PC-3 (cell line): ENCODE measurements around the gene HSD17B10. TPM values are rescaled to one million over a fixed set of nuclear protein-coding genes. Genes with fewer than 3 reads are reported as not detected.
"Not testable (repeated sequence)": the region's sequence is repeated elsewhere in the genome, so short reads cannot be mapped to it uniquely, and the experiment has no call there.

Experiments
- ATAC-seq: fragments of 200-7000 bp; cut with Tn5 transposase; 2 replicates; pipeline ENCODE4 v1.9.1; 2020; ENCODE audit warnings: mild to moderate bottlenecking, moderate library complexity
- BruUV-seq: library from RNA; stranded (reverse); fragments of 400-500 nt; replicated peaks from 2 replicates; lab custom pipeline; 2021; lab: Mats Ljungman, UMichigan
- CTCF ChIA-PET: fragments of 300-600 bp; sonication (Branson Sonifier 250); formaldehyde crosslinking; loops from one replicate; lab custom pipeline; 2022; ENCODE audit warnings: antibody characterized with exemption; lab: Charles Lee
- POLR2A ChIA-PET: fragments of 300-600 bp; sonication (Branson Sonifier 250); formaldehyde crosslinking; loops from one replicate; lab custom pipeline; 2022; ENCODE audit warnings: antibody characterized with exemption; ENCODE audit not compliant: unreplicated experiment; lab: Charles Lee
- DNase-seq: peaks from one replicate; pipeline ENCODE4 v3.0.0-alpha.2; 2015
- H2AFZ ChIP-seq: fragments of 300-600 bp; sonication (generic); 2 replicates; pipeline ENCODE4 v1.6.0; 2016; ENCODE audit warnings: antibody characterized with exemption, low read length
- H3F3A ChIP-seq: fragments of 300-600 bp; sonication (generic); one replicate; pipeline ENCODE4 v1.6.0; 2017; ENCODE audit warnings: antibody characterized with exemption, low read length, control low read depth, mild to moderate bottlenecking; ENCODE audit not compliant: unreplicated experiment
- H3K27ac ChIP-seq: fragments of 300-600 bp; sonication (generic); 2 replicates; pipeline ENCODE4 v1.5.1; 2016; ENCODE audit warnings: mild to moderate bottlenecking, low read length
- H3K27me3 ChIP-seq: fragments of 300-600 bp; sonication (generic); 2 replicates; pipeline ENCODE4 v1.6.1; 2016; ENCODE audit warnings: low read length, mixed read lengths
- H3K36me3 ChIP-seq: fragments of 300-600 bp; sonication (generic); 2 replicates; pipeline ENCODE4 v1.6.1; 2016; ENCODE audit warnings: low read depth, mixed run types, low read length, mixed read lengths
- H3K4me1 ChIP-seq: fragments of 300-600 bp; sonication (generic); 2 replicates; pipeline ENCODE4 v1.5.1; 2016; ENCODE audit warnings: low read length; ENCODE audit not compliant: insufficient read depth
- H3K4me2 ChIP-seq: fragments of 300-600 bp; sonication (generic); 2 replicates; pipeline ENCODE4 v1.6.0; 2016; ENCODE audit warnings: low read length
- H3K4me3 ChIP-seq: fragments of 300-600 bp; sonication (generic); 2 replicates; pipeline ENCODE4 v1.5.1; 2016; ENCODE audit warnings: mild to moderate bottlenecking, low read length, mixed read lengths
- H3K79me2 ChIP-seq: fragments of 300-600 bp; sonication (generic); 2 replicates; pipeline ENCODE4 v1.6.1; 2017; ENCODE audit warnings: low read length, mixed read lengths
- H3K9ac ChIP-seq: fragments of 300-600 bp; sonication (generic); 2 replicates; pipeline ENCODE4 v1.6.0; 2016; ENCODE audit warnings: mild to moderate bottlenecking, low read length
- H3K9me2 ChIP-seq: fragments of 300-600 bp; sonication (generic); replicated peaks from 2 replicates; pipeline ENCODE4 v1.6.1; 2016; ENCODE audit warnings: mixed run types, low read length, mixed read lengths
- H3K9me3 ChIP-seq: fragments of 300-600 bp; sonication (generic); 2 replicates; pipeline ENCODE4 v1.6.1; 2016; ENCODE audit warnings: low read length, mixed read lengths
- H4K20me1 ChIP-seq: fragments of 300-600 bp; sonication (generic); 2 replicates; pipeline ENCODE4 v1.6.1; 2016; ENCODE audit warnings: low read length, mixed read lengths
- CTCF ChIP-seq: fragments of 300-600 bp; sonication (generic); conservative IDR thresholded peaks from 2 replicates; pipeline ENCODE4 v1.5.1; 2017; ENCODE audit warnings: antibody characterized with exemption, low read depth, mild to moderate bottlenecking, low read length
- EZH2 ChIP-seq: fragments of 300-600 bp; sonication (generic); IDR thresholded peaks from one replicate; pipeline ENCODE4 v1.6.1; 2017; ENCODE audit warnings: antibody characterized with exemption, mild to moderate bottlenecking, low read length; ENCODE audit not compliant: unreplicated experiment
- EZH2phosphoT487 ChIP-seq: fragments of 300-600 bp; sonication (generic); IDR thresholded peaks from 2 replicates; pipeline ENCODE4 v1.6.1; 2018; ENCODE audit warnings: mild to moderate bottlenecking, antibody characterized with exemption, low read length, borderline replicate concordance
- intact Hi-C: fragments of 100-400 bp; cut with micrococcal nuclease; formaldehyde crosslinking; loops from 2 replicates; pipeline ENCODE4 v1.9.0; 2023
- total RNA-seq: library from RNA; depleted of rRNA; stranded (reverse); fragments of >200 nt; gene quantifications from 2 replicates; pipeline ENCODE4 v1.2.3, GENCODE V29; 2014

Gene HSD17B10
- total RNA-seq, 1 experiment from 2014 or later = 181 TPM

DNA sequence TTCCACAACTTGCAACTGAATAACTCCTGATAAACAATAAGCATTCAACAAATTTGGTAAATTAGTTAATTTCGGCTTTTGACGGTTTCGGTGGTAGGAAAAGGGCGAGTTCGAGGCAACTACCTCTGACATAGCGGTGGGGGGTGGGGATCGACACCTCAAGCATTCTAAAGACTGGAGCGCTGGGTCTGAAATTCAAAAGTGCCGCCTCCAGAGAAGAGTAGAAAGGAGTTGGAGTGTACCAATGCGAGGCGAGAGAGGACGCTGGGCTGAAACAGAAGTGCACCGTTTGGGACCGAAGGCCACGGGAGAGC is 12.4 kb downstream of the HSD17B10 start:
- peak overlapping the region; percentile 77 for H2AFZ ChIP-seq
- H3K4me1 ChIP-seq = peaks cover 7% of the 10 kb centered on the region
- H3K4me2 ChIP-seq = peak overlapping the region; percentile 98
- CTCF ChIA-PET = interaction anchor here (0.6 to 1.8 kb wide), 3 partner anchors 24 to 139 kb away, joined by 3 to 11 read pairs (median 7); no protein-coding TSS in a partner anchor
- ATAC-seq = peak; percentile 2; the same call in 1 of the 2 replicates
- no TSS peak for BruUV-seq
- peak overlapping the region; percentile 92 for H3K4me3 ChIP-seq
- H3K9me2 ChIP-seq = no peaks in the 10 kb centered on the region
- H3F3A ChIP-seq = no peaks in the 10 kb centered on the region
- TF ChIP-seq CTCF = no peak
- intact Hi-C loops = loop anchor here (2.0 kb wide), 1 partner anchor 19 kb away; no protein-coding TSS in a partner anchor
- no peaks in the 10 kb centered on the region for H3K27me3 ChIP-seq
- H3K36me3 ChIP-seq = 0 out of 2 replicates have a peak, but pooled peaks cover 2% of the 10 kb centered on the region
- DNase-seq = no peak
- H3K9me3 ChIP-seq = no peaks in the 10 kb centered on the region
- POLR2A ChIA-PET = interaction anchor here (0.9 kb wide), 1 partner anchor 18 kb away, joined by 3 read pairs; no protein-coding TSS in a partner anchor
- peaks cover 35% of the 10 kb centered on the region for H4K20me1 ChIP-seq
- peaks cover 54% of the 10 kb centered on the region for H3K79me2 ChIP-seq
- peak overlapping the region; percentile 100 for H3K9ac ChIP-seq
- H3K27ac ChIP-seq = peak overlapping the region; percentile 93

GRCh38 chrX:53421125-53421524 is 13.0 kb downstream of the HSD17B10 start:
- peak overlapping the region; percentile 92 for H3K4me3 ChIP-seq
- no peaks in the 10 kb centered on the region for H3K9me3 ChIP-seq
- peak overlapping the region; percentile 98 for H3K4me2 ChIP-seq
- 0 out of 2 replicates have a peak, but pooled peaks cover 2% of the 10 kb centered on the region for H3K36me3 ChIP-seq
- no peak overlapping the region for H3K27ac ChIP-seq
- no peaks in the 10 kb centered on the region for H3F3A ChIP-seq
- H2AFZ ChIP-seq = no peak overlapping the region
- peaks cover 7% of the 10 kb centered on the region for H3K4me1 ChIP-seq
- H3K9me2 ChIP-seq = no peaks in the 10 kb centered on the region
- intact Hi-C loops = no loop called here
- DNase-seq (no peak), ATAC-seq (no peak)
- ChIA-PET CTCF (no interaction called here), POLR2A (no interaction called here)
- no peaks in the 10 kb centered on the region for H3K27me3 ChIP-seq
- TF ChIP-seq CTCF (no peak), EZH2 (no peak), EZH2phosphoT487 (no peak)
- peaks cover 35% of the 10 kb centered on the region for H4K20me1 ChIP-seq
- BruUV-seq = no TSS peak
- peak overlapping the region; percentile 100 for H3K9ac ChIP-seq
- peaks cover 60% of the 10 kb centered on the region for H3K79me2 ChIP-seq

- H2AFZ ChIP-seq, H3K9me3 ChIP-seq, H3K9me2 ChIP-seq, POLR2A ChIA-PET, ATAC-seq, H3K4me1 ChIP-seq, H3K27ac ChIP-seq, H3K27me3 ChIP-seq, CTCF ChIA-PET, BruUV-seq, DNase-seq, H3K36me3 ChIP-seq, H3F3A ChIP-seq, intact Hi-C loops: not testable (repeated sequence)
- peaks cover 35% of the 10 kb centered on the region for H4K20me1 ChIP-seq
- H3K9ac ChIP-seq = peak overlapping the region; percentile 100; the same call in 1 of the 2 replicates
- peak overlapping the region; percentile 92 for H3K4me3 ChIP-seq
- H3K79me2 ChIP-seq = peaks cover 64% of the 10 kb centered on the region
- peak overlapping the region; percentile 98 for H3K4me2 ChIP-seq
Observed at GRCh38 chrX:53420351-53420750, 13.8 kb downstream of the HSD17B10 start.
